Mesendoderm (in vitro differentiated cells): ENCODE data around the gene FCMR.

Source experiments
- DNase-seq: peaks from one replicate; pipeline ENCODE4 v3.0.0; 2013
- H2AK5ac ChIP-seq: 2 replicates; pipeline ENCODE4 v1.6.1; 2013; ENCODE audit warnings: low read length, inconsistent platforms
- H2BK120ac ChIP-seq: 2 replicates; pipeline ENCODE4 v1.6.1; 2013; ENCODE audit warnings: low read depth, mild to moderate bottlenecking, low read length, moderate library complexity, mixed read lengths
- H2BK15ac ChIP-seq: replicated peaks from 2 replicates; pipeline ENCODE4 v1.6.1; 2013; ENCODE audit warnings: low read depth, mild to moderate bottlenecking, moderate library complexity
- H2BK5ac ChIP-seq: 2 replicates; pipeline ENCODE4 v1.6.1; 2013; ENCODE audit warnings: low read length, inconsistent platforms
- H3K18ac ChIP-seq: 2 replicates; pipeline ENCODE4 v1.6.1; 2013; ENCODE audit warnings: mild to moderate bottlenecking, low read length, mixed read lengths
- H3K23ac ChIP-seq: one replicate; pipeline ENCODE4 v1.6.1; 2013; ENCODE audit warnings: low read length
- H3K27ac ChIP-seq: 2 replicates; pipeline ENCODE4 v1.5.1; 2013; ENCODE audit warnings: low read depth, mild to moderate bottlenecking, inconsistent platforms, low read length, moderate library complexity
- H3K27me3 ChIP-seq: 2 replicates; pipeline ENCODE4 v1.6.1; 2013; ENCODE audit warnings: low read length, control low read depth, mild to moderate bottlenecking, inconsistent platforms; ENCODE audit not compliant: insufficient read depth, poor library complexity
- H3K36me3 ChIP-seq: 2 replicates; pipeline ENCODE4 v1.6.1; 2013; ENCODE audit warnings: low read length, inconsistent platforms; ENCODE audit not compliant: control insufficient read depth, insufficient read depth
- H3K4ac ChIP-seq: one replicate; pipeline ENCODE4 v1.6.1; 2013; ENCODE audit warnings: low read depth, mild to moderate bottlenecking, low read length, moderate library complexity
- H3K4me1 ChIP-seq: 2 replicates; pipeline ENCODE4 v1.6.1; 2013; ENCODE audit warnings: low read depth, low read length, inconsistent platforms; ENCODE audit not compliant: control insufficient read depth
- H3K4me2 ChIP-seq: 2 replicates; pipeline ENCODE4 v1.6.1; 2013; ENCODE audit warnings: low read length
- H3K4me3 ChIP-seq: 2 replicates; pipeline ENCODE4 v1.5.1; 2013; ENCODE audit warnings: mild to moderate bottlenecking, low read length
- H3K56ac ChIP-seq: one replicate; pipeline ENCODE4 v1.6.1; 2013; ENCODE audit warnings: low read length
- H3K79me1 ChIP-seq: 2 replicates; pipeline ENCODE4 v1.6.1; 2013; ENCODE audit warnings: low read length, inconsistent platforms
- H3K79me2 ChIP-seq: 2 replicates; pipeline ENCODE4 v1.6.1; 2013; ENCODE audit warnings: mild to moderate bottlenecking, low read length; ENCODE audit not compliant: control insufficient read depth, insufficient read depth
- H3K9ac ChIP-seq: 2 replicates; pipeline ENCODE4 v1.6.1; 2013; ENCODE audit warnings: low read length, inconsistent platforms
- H4K5ac ChIP-seq: one replicate; pipeline ENCODE4 v1.6.1; 2013; ENCODE audit warnings: low read length
- H4K8ac ChIP-seq: one replicate; pipeline ENCODE4 v1.6.1; 2013; ENCODE audit warnings: low read depth, mild to moderate bottlenecking, control low read depth, low read length, moderate library complexity
- WGBS: extraction: QIAGEN DNeasy Blood & Tissue Kit; methylation state at CpG from one replicate; pipeline ENCODE4 v1.1.7; 2013; ENCODE audit warnings: low lambda C conversion rate, missing lambda C conversion rate; ENCODE audit not compliant: insufficient coverage; ENCODE audit errors: extremely low coverage; 5-methylcytosine and 5-hydroxymethylcytosine counted together

Gene FCMR

DNA sequence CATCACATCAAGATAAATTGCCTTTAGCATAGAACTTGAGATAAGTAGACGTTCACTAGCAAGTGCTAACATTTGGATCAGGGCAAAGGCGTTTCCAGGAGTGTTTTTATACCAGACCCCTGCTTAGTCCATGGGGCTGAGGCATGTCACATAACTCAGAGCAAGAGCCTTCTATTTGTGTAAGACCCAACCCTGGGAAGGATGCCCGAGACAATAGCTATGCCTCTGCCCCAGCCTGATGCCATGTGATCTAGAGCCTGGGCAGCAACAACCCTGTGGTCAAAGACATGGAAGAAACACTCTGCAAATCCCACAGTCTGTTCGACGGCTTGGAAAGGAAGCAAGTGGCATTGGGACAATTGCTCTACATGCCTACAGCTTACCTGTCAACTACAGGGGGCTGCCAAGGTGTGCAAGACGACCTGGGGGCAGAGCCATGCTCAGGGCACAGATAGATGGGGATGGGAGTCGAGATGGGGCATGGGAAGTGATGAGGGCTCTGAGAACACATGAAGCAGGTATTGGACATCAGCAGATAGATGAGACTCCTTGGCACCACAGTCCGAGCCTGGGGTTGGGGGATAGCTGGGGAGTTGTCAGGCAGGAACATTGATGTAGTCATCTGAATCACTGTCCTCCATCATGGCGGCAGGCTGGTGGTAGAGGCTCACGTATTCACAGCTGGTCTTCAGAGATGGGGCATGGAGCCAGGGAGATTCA is 17.2 kb downstream of the FCMR start:
- H3K9ac ChIP-seq: no peak overlapping the region
- H2AK5ac ChIP-seq: no peak overlapping the region
- no peaks in the 10 kb centered on the region for H3K79me1 ChIP-seq
- no peaks in the 10 kb centered on the region for H3K36me3 ChIP-seq
- no CpG with 5 or more reads among the region's 10 CpGs for WGBS
- no peaks in the 10 kb centered on the region for H3K79me2 ChIP-seq
- H3K23ac ChIP-seq: no peak overlapping the region
- H3K4me2 ChIP-seq: no peak overlapping the region
- H3K18ac ChIP-seq: no peak overlapping the region
- DNase-seq: no peak
- no peak overlapping the region for H3K27ac ChIP-seq
- no peak overlapping the region for H3K4ac ChIP-seq
- H4K5ac ChIP-seq: no peak overlapping the region
- no peak overlapping the region for H3K56ac ChIP-seq
- H4K8ac ChIP-seq: no peak overlapping the region
- H3K27me3 ChIP-seq: peaks cover 5% of the 10 kb centered on the region
- no peak overlapping the region for H2BK15ac ChIP-seq
- H2BK5ac ChIP-seq: no peak overlapping the region
- no peak overlapping the region for H3K4me3 ChIP-seq
- no peak overlapping the region for H2BK120ac ChIP-seq
- H3K4me1 ChIP-seq: peaks cover 3% of the 10 kb centered on the region

DNA sequence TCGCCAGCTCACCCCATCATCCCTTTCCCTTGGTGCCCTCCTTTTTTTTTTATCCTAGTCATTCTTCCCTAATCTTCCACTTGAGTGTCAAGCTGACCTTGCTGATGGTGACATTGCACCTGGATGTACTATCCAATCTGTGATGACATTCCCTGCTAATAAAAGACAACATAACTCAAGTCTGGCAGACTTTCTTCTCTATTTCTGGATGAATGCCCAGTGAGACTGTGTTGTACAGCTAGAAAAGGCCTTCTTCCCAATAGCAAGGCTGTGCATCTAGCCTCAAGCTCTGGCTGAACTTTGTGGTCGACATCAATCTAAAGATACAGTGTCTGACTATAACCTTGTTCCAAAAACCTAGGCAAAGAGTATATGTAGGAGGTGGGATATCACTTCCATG is 18.1 kb downstream of the FCMR start:
- Histone ChIP-seq H3K4me1 (peaks cover 3% of the 10 kb centered on the region), H4K8ac (no peak overlapping the region), H3K23ac (no peak overlapping the region), H2AK5ac (no peak overlapping the region), H3K4me2 (no peak overlapping the region), H4K5ac (no peak overlapping the region), H3K79me1 (no peaks in the 10 kb centered on the region), H2BK15ac (no peak overlapping the region), H3K79me2 (no peaks in the 10 kb centered on the region), H3K9ac (no peak overlapping the region), H3K18ac (no peak overlapping the region), H3K27me3 (peaks cover 3% of the 10 kb centered on the region), H2BK120ac (no peak overlapping the region), H3K27ac (no peak overlapping the region), H3K4me3 (no peak overlapping the region), H3K56ac (no peak overlapping the region), H3K4ac (no peak overlapping the region), H2BK5ac (no peak overlapping the region), H3K36me3 (no peaks in the 10 kb centered on the region)
- WGBS: no CpG with 5 or more reads among the region's 2 CpGs
- DNase-seq: no peak

- H3K79me2 ChIP-seq: no peaks in the 10 kb centered on the region
- H2BK15ac ChIP-seq: no peak overlapping the region
- no peak overlapping the region for H3K56ac ChIP-seq
- H3K36me3 ChIP-seq: no peaks in the 10 kb centered on the region
- H3K4me3 ChIP-seq: no peak overlapping the region
- DNase-seq: no peak
- H2BK120ac ChIP-seq: no peak overlapping the region
- no peak overlapping the region for H3K18ac ChIP-seq
- no peak overlapping the region for H4K8ac ChIP-seq
- no peaks in the 10 kb centered on the region for H3K27me3 ChIP-seq
- H3K23ac ChIP-seq: no peak overlapping the region
- no CpG with 5 or more reads among the region's 1 CpG for WGBS
- H3K4me1 ChIP-seq: peaks cover 3% of the 10 kb centered on the region
- no peak overlapping the region for H3K4me2 ChIP-seq
- no peak overlapping the region for H4K5ac ChIP-seq
- H3K9ac ChIP-seq: no peak overlapping the region
- no peak overlapping the region for H2BK5ac ChIP-seq
- H3K27ac ChIP-seq: no peak overlapping the region
- H3K79me1 ChIP-seq: no peaks in the 10 kb centered on the region
- no peak overlapping the region for H2AK5ac ChIP-seq
- no peak overlapping the region for H3K4ac ChIP-seq
Observed at GRCh38 chr1:206902702-206903101, 19.0 kb downstream of the FCMR start.

- Histone ChIP-seq H3K4ac (no peak overlapping the region), H2BK15ac (no peak overlapping the region), H2BK120ac (no peak overlapping the region), H3K23ac (no peak overlapping the region), H3K79me2 (no peaks in the 10 kb centered on the region), H3K36me3 (no peaks in the 10 kb centered on the region), H3K56ac (no peak overlapping the region), H3K4me1 (no peaks in the 10 kb centered on the region), H3K18ac (no peak overlapping the region), H3K4me2 (no peak overlapping the region), H3K27me3 (no peaks in the 10 kb centered on the region), H3K9ac (no peak overlapping the region), H2BK5ac (no peak overlapping the region), H3K27ac (no peak overlapping the region), H4K8ac (no peak overlapping the region), H3K4me3 (no peak overlapping the region), H4K5ac (no peak overlapping the region), H3K79me1 (no peaks in the 10 kb centered on the region), H2AK5ac (no peak overlapping the region)
- DNase-seq: no peak
- no CpG with 5 or more reads among the region's 6 CpGs for WGBS
Observed at GRCh38 chr1:206901944-206902343, 19.8 kb downstream of the FCMR start.

DNA sequence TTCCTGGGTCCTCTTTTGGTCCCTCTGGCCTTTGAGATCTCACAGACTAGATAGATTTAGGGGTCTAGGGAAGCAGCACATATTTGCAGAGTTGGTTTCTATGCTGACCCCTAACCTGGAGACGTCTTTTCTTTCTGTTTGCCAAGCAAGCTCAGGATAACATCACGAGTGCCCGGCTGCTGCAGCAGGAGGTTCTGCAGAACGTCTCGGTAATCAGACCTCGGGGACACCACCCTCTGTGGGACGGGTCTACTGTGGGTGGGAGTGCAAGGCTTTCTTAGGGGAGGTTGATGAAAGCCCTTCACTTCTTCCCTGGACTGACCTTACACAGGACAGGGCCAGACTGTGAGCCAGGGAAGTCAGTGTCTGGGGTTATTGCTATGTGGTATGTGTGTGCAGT is 21.6 kb downstream of the FCMR start:
- H3K4me3 ChIP-seq: no peak overlapping the region
- no peak overlapping the region for H3K23ac ChIP-seq
- H4K5ac ChIP-seq: no peak overlapping the region
- no peak for DNase-seq
- H4K8ac ChIP-seq: no peak overlapping the region
- no peak overlapping the region for H2BK5ac ChIP-seq
- no peak overlapping the region for H2BK15ac ChIP-seq
- no peak overlapping the region for H3K27ac ChIP-seq
- no peak overlapping the region for H3K4me2 ChIP-seq
- no peaks in the 10 kb centered on the region for H3K79me1 ChIP-seq
- no peak overlapping the region for H2AK5ac ChIP-seq
- no peak overlapping the region for H3K56ac ChIP-seq
- H3K36me3 ChIP-seq: no peaks in the 10 kb centered on the region
- H3K4ac ChIP-seq: no peak overlapping the region
- H3K4me1 ChIP-seq: peaks cover 3% of the 10 kb centered on the region
- no CpG with 5 or more reads among the region's 7 CpGs for WGBS
- H3K18ac ChIP-seq: no peak overlapping the region
- no peak overlapping the region for H3K9ac ChIP-seq
- H3K79me2 ChIP-seq: no peaks in the 10 kb centered on the region
- no peak overlapping the region for H2BK120ac ChIP-seq
- H3K27me3 ChIP-seq: no peaks in the 10 kb centered on the region

DNA sequence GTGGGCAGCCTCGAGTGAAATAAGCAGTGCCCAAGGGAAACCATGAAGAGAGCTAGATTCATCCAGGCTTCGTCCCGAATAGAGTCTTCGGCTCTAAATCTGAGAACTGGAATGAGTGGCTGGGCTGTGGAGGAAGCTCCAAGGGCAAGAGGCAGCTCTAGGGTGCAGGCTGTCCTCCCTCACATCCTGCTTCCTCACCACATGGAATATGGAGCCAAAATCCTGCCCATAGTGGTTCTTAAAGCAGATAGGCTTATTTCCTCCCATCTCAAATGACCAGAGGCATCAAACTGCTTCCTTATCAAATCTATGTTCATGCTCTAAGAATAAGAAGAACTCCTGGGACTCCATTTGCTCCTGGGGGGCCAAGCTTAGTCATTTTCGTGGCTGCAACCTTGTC is 22.0 kb downstream of the FCMR start:
- Histone ChIP-seq H2AK5ac (no peak overlapping the region), H3K18ac (no peak overlapping the region), H3K4ac (no peak overlapping the region), H3K36me3 (no peaks in the 10 kb centered on the region), H3K79me1 (no peaks in the 10 kb centered on the region), H2BK5ac (no peak overlapping the region), H2BK120ac (no peak overlapping the region), H4K8ac (no peak overlapping the region), H3K56ac (no peak overlapping the region), H3K79me2 (no peaks in the 10 kb centered on the region), H3K4me3 (no peak overlapping the region), H3K27ac (no peak overlapping the region), H3K9ac (no peak overlapping the region), H3K4me1 (peaks cover 4% of the 10 kb centered on the region), H3K23ac (no peak overlapping the region), H4K5ac (no peak overlapping the region), H2BK15ac (no peak overlapping the region), H3K27me3 (no peaks in the 10 kb centered on the region), H3K4me2 (no peak overlapping the region)
- no CpG with 5 or more reads among the region's 5 CpGs for WGBS
- no peak for DNase-seq
